GDM1 (cell line): Measurements from ENCODE around the gene RNF212B.
"Not testable (repeated sequence)": the region's sequence is repeated elsewhere in the genome, so short reads cannot be mapped to it uniquely, and the experiment has no call there.

ENCODE experiments used
- DNase-seq: peaks from one replicate; lab custom pipeline; 2025; lab: John Stamatoyannopoulos, UW

RNF212B gene, protein sequence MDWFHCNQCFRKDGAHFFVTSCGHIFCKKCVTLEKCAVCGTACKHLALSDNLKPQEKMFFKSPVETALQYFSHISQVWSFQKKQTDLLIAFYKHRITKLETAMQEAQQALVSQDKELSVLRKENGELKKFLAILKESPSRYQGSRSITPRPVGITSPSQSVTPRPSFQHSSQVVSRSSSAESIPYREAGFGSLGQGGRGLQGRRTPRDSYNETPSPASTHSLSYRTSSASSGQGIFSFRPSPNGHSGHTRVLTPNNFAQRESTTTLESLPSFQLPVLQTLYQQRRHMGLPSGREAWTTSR

GRCh38 chr14:23237772-23238594, at the start of gene RNF212B:
TSS of gene RNF212B (plus strand) at chr14:23237936. CDS start at chr14:23240346, 2,410 bp downstream.
- DNase-seq = peak; percentile 31

- no peak for DNase-seq
Measured at GRCh38 chr14:23193432-23193831, 44.3 kb upstream of the RNF212B start.

DNA sequence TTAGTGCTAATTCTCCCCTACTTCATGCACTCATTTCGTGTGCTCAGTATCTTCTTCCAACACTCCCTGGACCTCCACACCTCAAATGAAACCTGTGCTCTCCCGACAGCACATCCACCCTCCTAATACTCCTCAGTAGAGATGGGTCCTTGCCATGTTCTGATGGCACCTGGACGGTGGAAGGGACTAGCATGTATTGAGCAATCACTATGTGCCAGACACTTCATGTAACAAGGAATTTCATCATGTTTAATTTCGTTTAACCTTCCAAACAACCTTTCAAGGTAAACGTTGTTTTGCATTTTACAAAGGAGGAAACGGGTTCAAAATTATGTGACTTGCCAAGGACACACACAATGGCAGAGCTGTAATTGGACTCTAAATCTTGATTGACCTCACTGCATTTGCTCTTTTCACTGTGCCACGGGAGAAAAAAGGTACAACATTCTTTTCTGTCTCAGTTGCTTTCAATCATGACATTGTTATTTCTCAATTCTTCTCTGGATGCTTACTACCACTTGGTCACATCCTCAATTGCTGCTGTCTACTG, 42.1 kb upstream of the RNF212B start:
- DNase-seq = no peak

DNA sequence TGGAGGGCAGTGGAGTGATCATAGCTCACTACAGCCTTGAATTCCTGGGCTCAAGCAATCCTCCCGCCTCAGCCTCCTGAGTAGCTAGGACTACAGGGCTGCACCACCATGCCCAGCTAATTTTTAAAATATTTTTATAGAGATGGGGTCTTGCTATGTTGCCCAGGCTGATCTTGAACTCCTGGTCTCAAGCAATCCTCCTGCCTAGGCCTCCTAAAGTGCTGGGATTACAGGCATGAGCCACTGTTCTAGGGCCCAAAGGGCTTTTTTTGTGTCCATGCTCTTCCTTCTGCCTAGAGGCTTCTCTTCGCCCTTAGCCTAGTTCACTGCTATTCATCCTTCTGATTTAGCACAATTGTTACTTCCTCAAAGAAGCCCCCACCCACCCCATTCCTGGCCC, 41.2 kb upstream of the RNF212B start:
- DNase-seq = not testable (repeated sequence)

GRCh38 chr14:23199141-23199540, 38.6 kb upstream of the RNF212B start:
- not testable (repeated sequence) for DNase-seq

- no peak for DNase-seq
Measured at GRCh38 chr14:23202001-23202400, 35.7 kb upstream of the RNF212B start.

- DNase-seq = no peak
Measured at GRCh38 chr14:23206422-23207145, 31.2 kb upstream of the RNF212B start.

GRCh38 chr14:23207146-23207540, 30.6 kb upstream of the RNF212B start:
- DNase-seq = no peak

- DNase-seq = no peak
Measured at GRCh38 chr14:23208324-23208723, 29.4 kb upstream of the RNF212B start.

GRCh38 chr14:23209651-23210423, 27.9 kb upstream of the RNF212B start:
- DNase-seq = no peak

- no peak for DNase-seq
Measured at GRCh38 chr14:23215421-23215820, 22.3 kb upstream of the RNF212B start.

DNA sequence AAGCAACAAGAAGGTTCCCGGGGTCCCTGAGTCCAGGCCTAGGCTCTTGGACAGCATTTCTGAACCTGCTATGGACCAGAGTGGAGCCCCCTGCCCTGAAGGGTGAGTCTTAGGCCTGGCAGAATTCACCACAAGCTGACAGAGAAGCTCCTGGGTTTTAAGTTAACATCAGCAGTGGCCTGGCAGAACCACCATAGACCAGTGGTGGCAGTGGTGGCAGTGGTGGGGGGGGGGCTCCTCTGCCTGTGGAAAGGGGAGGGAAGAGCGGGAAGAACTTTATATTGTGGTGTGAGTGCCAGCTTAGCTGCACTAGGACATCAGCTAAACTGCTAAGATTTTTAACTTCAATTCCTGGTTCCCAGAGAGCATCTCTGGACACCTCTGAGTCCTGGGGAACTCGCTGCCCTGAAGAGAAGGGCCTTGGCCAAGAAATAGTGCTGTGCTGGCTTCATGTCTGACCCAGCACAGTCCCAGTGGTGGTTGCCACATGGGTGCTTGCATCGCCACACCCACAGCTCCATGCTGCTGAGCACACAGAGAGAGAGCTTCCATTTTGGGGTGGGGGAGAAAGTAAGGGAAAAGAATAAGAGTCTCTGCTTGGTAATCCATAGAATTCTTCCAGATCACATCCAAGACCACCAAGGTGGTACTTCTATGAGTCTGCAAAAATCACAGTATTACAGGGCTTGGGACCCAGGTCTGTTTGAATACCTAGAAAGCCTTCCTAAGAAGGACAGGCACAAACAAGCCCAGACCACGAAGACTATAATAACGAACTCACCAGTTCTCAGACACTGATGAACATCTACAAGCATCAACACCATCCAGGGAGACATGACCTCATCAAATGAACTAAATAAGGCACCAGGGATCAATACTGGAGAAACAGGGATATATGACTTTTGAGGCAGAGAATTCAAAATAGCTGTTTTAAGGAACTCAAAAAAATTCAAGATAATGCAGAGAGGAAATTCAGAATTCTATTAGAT, 20.4 kb upstream of the RNF212B start:
- no peak for DNase-seq

GRCh38 chr14:23219075-23219474, 18.7 kb upstream of the RNF212B start:
- no peak for DNase-seq

DNA sequence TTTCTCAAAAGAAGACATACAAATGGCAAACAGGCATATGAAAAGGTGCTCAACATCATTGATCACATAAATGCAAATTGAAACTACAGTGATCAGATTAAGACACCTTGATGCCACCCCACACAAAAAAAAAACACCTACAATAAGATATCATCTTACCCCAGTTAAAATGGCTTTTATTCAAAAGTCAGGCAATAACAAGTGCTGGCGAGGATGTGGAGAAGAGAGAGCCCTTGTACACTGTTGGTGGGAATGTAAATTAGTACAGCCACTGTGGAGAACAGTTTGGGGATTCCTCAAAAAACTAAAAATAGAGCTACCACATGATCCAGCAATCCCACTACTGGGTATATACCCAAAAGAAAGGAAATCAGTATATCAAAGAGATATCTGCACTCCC, 12.8 kb upstream of the RNF212B start:
- DNase-seq = not testable (repeated sequence)

GRCh38 chr14:23227566-23227965, 10.2 kb upstream of the RNF212B start:
- no peak for DNase-seq

DNA sequence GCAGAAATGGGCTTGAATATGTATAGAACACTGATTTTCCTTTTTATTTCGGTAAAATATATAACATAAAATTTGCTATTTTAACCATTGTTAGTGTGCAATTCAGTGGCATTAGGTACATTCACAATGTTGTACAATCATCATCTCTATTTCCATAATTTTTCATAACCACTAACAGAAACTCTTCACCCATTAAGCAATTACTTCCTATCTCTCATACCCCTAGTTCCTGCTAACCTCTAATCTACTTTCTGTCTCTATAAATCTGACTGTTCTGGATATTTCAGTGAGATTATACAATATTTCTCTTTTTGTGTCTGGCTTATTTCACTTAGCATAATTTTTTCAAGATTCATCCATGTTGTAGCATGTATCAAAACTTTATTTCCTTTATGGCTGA, 8.9 kb upstream of the RNF212B start:
- DNase-seq = no peak

DNA sequence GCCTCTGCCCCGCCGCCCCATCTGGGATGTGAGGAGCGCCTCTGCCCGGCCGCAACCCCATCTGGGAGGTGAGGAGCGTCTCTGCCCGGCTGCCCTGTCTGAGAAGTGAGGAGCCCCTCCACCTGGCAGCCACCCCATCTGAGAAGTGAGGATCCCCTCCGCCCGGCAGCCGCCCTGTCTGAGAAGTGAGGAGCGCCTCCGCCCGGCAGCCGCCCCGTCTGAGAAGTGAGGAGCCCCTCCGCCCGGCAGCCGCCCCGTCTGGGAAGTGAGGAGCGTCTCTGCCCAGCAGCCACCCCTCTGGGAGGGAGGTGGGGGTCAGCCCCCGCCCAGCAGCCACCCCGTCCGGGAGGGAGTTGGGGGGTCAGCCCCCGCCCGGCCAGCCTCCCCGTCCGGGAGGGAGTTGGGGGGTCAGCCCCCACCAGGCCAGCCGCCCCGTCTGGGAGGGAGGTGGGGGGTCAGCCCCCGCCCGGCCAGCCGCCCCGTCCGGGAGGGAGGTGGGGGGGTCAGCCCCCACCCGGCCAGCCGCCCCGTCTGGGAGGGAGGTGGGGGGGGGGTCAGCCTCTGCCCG, 5.4 kb upstream of the RNF212B start:
- not testable (repeated sequence) for DNase-seq

DNA sequence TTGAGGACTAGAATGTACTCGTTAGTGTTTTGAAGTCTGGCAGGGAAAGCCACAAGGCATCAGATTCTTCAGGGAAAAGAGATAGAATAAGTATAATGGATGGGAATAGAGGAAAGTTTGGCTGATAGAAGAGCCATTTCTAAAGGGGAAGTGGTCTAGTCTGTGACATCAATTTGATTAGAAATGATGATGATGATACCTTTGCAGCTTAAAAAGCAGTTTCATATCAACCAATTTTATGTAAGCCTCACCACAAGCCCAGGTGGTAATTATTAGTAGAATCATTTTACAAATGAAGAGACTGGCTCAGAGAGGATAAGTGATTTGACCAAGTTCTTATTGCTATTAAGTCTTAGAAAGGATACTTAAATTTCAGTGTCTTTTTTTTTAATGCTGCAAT, 2.9 kb downstream of the RNF212B start:
- no peak for DNase-seq

- DNase-seq = not testable (repeated sequence)
Measured at GRCh38 chr14:23241061-23241715, 3.5 kb downstream of the RNF212B start.
